Liver (tissue), 9 donors: ENCODE measurements around the gene IQSEC3. TPM values are rescaled to one million over a fixed set of nuclear protein-coding genes. Genes with fewer than 3 reads are reported as not detected.

Experiments
- DNase-seq: peaks from one replicate; pipeline ENCODE4 v3.0.0-alpha.2; 2017; ENCODE audit warnings: low spot score
- H3K27ac ChIP-seq, 2 donors: one replicate each; pipeline ENCODE4 v1.7.0; 2013; ENCODE audit warnings: inconsistent platforms in 2 of 2, low read length in 2 of 2, control low read depth in 1 of 2, low read depth in 1 of 2, mild to moderate bottlenecking in 1 of 2
- H3K27me3 ChIP-seq, 4 donors: one replicate each; pipeline versions ENCODE4 v1.6.1 to v1.7.0; 2013; ENCODE audit warnings: low read length in 3 of 4, inconsistent platforms in 1 of 4, mild to moderate bottlenecking in 1 of 4, moderate library complexity in 1 of 4; ENCODE audit not compliant: control insufficient read depth in 4 of 4, insufficient read depth in 4 of 4
- H3K36me3 ChIP-seq, 4 donors: one replicate each; pipeline versions ENCODE4 v1.6.1 to v1.7.0; 2013; ENCODE audit warnings: low read length in 3 of 4, mild to moderate bottlenecking in 3 of 4, low read depth in 1 of 4, moderate library complexity in 1 of 4; ENCODE audit not compliant: control insufficient read depth in 4 of 4, insufficient read depth in 3 of 4
- H3K4me1 ChIP-seq, 4 donors: one replicate each; pipeline versions ENCODE4 v1.6.1 to v1.7.0; 2013; ENCODE audit warnings: low read length in 3 of 4, mild to moderate bottlenecking in 3 of 4, moderate library complexity in 1 of 4; ENCODE audit not compliant: control insufficient read depth in 4 of 4, insufficient read depth in 4 of 4
- H3K4me3 ChIP-seq, 3 donors: one replicate each; pipeline versions ENCODE4 v1.6.1 to v1.7.0; 2013; ENCODE audit warnings: low read length in 3 of 3, control low read depth in 1 of 3, low read depth in 1 of 3, mild to moderate bottlenecking in 1 of 3
- H3K9ac ChIP-seq, 2 donors: one replicate each; pipeline ENCODE4 v1.7.0; 2013; ENCODE audit warnings: low read length in 2 of 2, mild to moderate bottlenecking in 2 of 2, moderate library complexity in 2 of 2, control low read depth in 1 of 2, low read depth in 1 of 2
- H3K9me3 ChIP-seq, 4 donors: one replicate each; pipeline versions ENCODE4 v1.6.1 to v1.7.0; 2013; ENCODE audit warnings: low read length in 3 of 4; ENCODE audit not compliant: control insufficient read depth in 4 of 4
- ATF3 ChIP-seq: IDR thresholded peaks from 2 replicates; pipeline ENCODE4 v1.6.1; 2016; ENCODE audit warnings: antibody characterized with exemption
- CTCF ChIP-seq: fragments of 150-350 bp; IDR thresholded peaks from 2 replicates; pipeline ENCODE4 v1.5.1; 2017; ENCODE audit warnings: improper control_type of control experiment, low read depth, low read length; ENCODE audit not compliant: missing input control
- EGR1 ChIP-seq, 2 donors: IDR thresholded peaks; 2 replicates each; pipeline ENCODE4 v1.6.1; 2016 to 2018; ENCODE audit warnings: antibody characterized with exemption in 2 of 2, low read depth in 2 of 2
- FOXA1 ChIP-seq: IDR thresholded peaks from 2 replicates; pipeline ENCODE4 v1.6.1; 2016; ENCODE audit warnings: antibody characterized with exemption
- FOXA2 ChIP-seq: IDR thresholded peaks from 2 replicates; pipeline ENCODE4 v1.6.1; 2016; ENCODE audit warnings: antibody characterized with exemption
- GABPA ChIP-seq, 2 donors: IDR thresholded peaks in 1 of 2; conservative IDR thresholded peaks in 1 of 2; 2 replicates each; pipeline ENCODE4 v1.6.1; 2016; ENCODE audit warnings: antibody characterized with exemption in 2 of 2, mild to moderate bottlenecking in 1 of 2, moderate library complexity in 1 of 2
- HNF4A ChIP-seq, 2 donors: conservative IDR thresholded peaks; 2 replicates each; pipeline ENCODE4 v1.6.1; 2016; ENCODE audit warnings: antibody characterized with exemption in 2 of 2, mild to moderate bottlenecking in 2 of 2
- HNF4G ChIP-seq: IDR thresholded peaks from 2 replicates; pipeline ENCODE4 v1.6.1; 2016; ENCODE audit warnings: antibody characterized with exemption
- JUND ChIP-seq, 2 donors: IDR thresholded peaks; 2 replicates each; pipeline ENCODE4 v1.6.1; 2016; ENCODE audit warnings: antibody characterized with exemption in 2 of 2
- MAX ChIP-seq: IDR thresholded peaks from 2 replicates; pipeline ENCODE4 v1.6.1; 2016; ENCODE audit warnings: antibody characterized with exemption
- NR2F2 ChIP-seq: IDR thresholded peaks from 2 replicates; pipeline ENCODE4 v1.6.1; 2016; ENCODE audit warnings: antibody characterized with exemption
- RAD21 ChIP-seq, 2 donors: IDR thresholded peaks; 2 replicates each; pipeline ENCODE4 v1.6.1; 2016; ENCODE audit warnings: antibody characterized with exemption in 2 of 2, mild to moderate bottlenecking in 2 of 2
- REST ChIP-seq: IDR thresholded peaks from 2 replicates; pipeline ENCODE4 v1.6.1; 2016; ENCODE audit warnings: antibody characterized with exemption, mild to moderate bottlenecking
- RXRA ChIP-seq, 2 donors: IDR thresholded peaks; 2 replicates each; pipeline ENCODE4 v1.6.1; 2017 to 2018; ENCODE audit warnings: antibody characterized with exemption in 2 of 2, mild to moderate bottlenecking in 1 of 2
- SP1 ChIP-seq: IDR thresholded peaks from 2 replicates; pipeline ENCODE4 v1.6.1; 2018; ENCODE audit warnings: antibody characterized with exemption, mild to moderate bottlenecking
- TAF1 ChIP-seq: conservative IDR thresholded peaks from 2 replicates; pipeline ENCODE4 v1.6.1; 2016; ENCODE audit warnings: antibody characterized with exemption, mild to moderate bottlenecking
- YY1 ChIP-seq: IDR thresholded peaks from 2 replicates; pipeline ENCODE4 v1.6.1; 2016; ENCODE audit warnings: antibody characterized with exemption, mild to moderate bottlenecking
- ZBTB33 ChIP-seq: IDR thresholded peaks from 2 replicates; pipeline ENCODE4 v1.6.1; 2016; ENCODE audit warnings: antibody characterized with exemption
- WGBS: extraction: QIAGEN DNeasy Blood & Tissue Kit; methylation state at CpG from one replicate; pipeline ENCODE4 v1.1.7; 2013; 5-methylcytosine and 5-hydroxymethylcytosine counted together
- polyA plus RNA-seq, 2 donors: library from polyadenylated mRNA; stranded (reverse) in 1 of 2; unstranded in 1 of 2; fragments of 200-250 nt in 1 of 2; fragments of >200 nt in 1 of 2; fragmentation: Nextera tagmentation in 1 of 2; extraction: Ambion mirVana in 1 of 2; gene quantifications; one replicate each; pipeline versions ENCODE4 v1.2.1 to v1.2.3, GENCODE V29; 2013 to 2015
- total RNA-seq, 2 donors: library from RNA; depleted of rRNA; stranded (reverse); fragments of >200 nt; gene quantifications; one replicate each; pipeline ENCODE4 v1.2.3, GENCODE V29; 2014
- donor health status: healthy.
- donor health status: healthy.
- donor health status: healthy.
- donor health status: healthy.
- donor health status: healthy.

IQSEC3 gene
- total and polyA plus RNA-seq, 4 donors: under 0.01 to 0.79 (median 0.48) TPM

GRCh38 chr12:171276-171675 is 104.7 kb downstream of the IQSEC3 start:
- H3K9ac ChIP-seq: no peak overlapping the region
- 91% methylated on average over 10 of the region's 10 CpGs for WGBS
- no peaks in the 10 kb centered on the region for H3K27me3 ChIP-seq
- no peak overlapping the region for H3K27ac ChIP-seq
- no peaks in the 10 kb centered on the region for H3K36me3 ChIP-seq
- DNase-seq: no peak
- TF ChIP-seq NR2F2 (no peak), ZBTB33 (no peak), RAD21 (IDR thresholded peaks at IDR 0.05) (no peak), CTCF (no peak), HNF4A (conservative IDR thresholded peaks at IDR 0.05) (no peak), HNF4G (no peak), YY1 (no peak), ATF3 (no peak), RXRA (IDR thresholded peaks at IDR 0.05) (no peak), FOXA2 (no peak)
- H3K4me3 ChIP-seq: no peak overlapping the region
- no peaks in the 10 kb centered on the region for H3K9me3 ChIP-seq
- H3K4me1 ChIP-seq: peaks cover 3 to 28% (median 17%) of the 10 kb centered on the region in 4 donors

- H3K27me3 ChIP-seq: no peaks in the 10 kb centered on the region
- WGBS: 75% methylated on average over 18 of the region's 18 CpGs
- no peaks in the 10 kb centered on the region for H3K36me3 ChIP-seq
- peak; percentile 67 for DNase-seq
- no peak overlapping the region for H3K9ac ChIP-seq
- H3K9me3 ChIP-seq: no peaks in the 10 kb centered on the region
- peaks cover 3 to 30% (median 17%) of the 10 kb centered on the region in 4 donors for H3K4me1 ChIP-seq
- H3K4me3 ChIP-seq: no peak overlapping the region
- no peak overlapping the region for H3K27ac ChIP-seq
- TF ChIP-seq HNF4A (conservative IDR thresholded peaks at IDR 0.05) (no peak), RXRA (IDR thresholded peaks at IDR 0.05) (no peak), NR2F2 (no peak), EGR1 (IDR thresholded peaks at IDR 0.05; ENCODE audit: low read depth in 2 of 2) (no peak), GABPA (IDR thresholded peaks at IDR 0.05 in 1 of 2, conservative IDR thresholded peaks at IDR 0.05 in 1 of 2) (no peak), REST (no peak), JUND (IDR thresholded peaks at IDR 0.05) (no peak), MAX (no peak), TAF1 (no peak), ZBTB33 (no peak), FOXA1 (no peak), SP1 (no peak), RAD21 (IDR thresholded peaks at IDR 0.05) (no peak), FOXA2 (no peak), ATF3 (no peak), YY1 (no peak)
Observed at GRCh38 chr12:171743-172676, 105.4 kb downstream of the IQSEC3 start.
